ENCODE data around the gene CYP4F12.

DNA sequence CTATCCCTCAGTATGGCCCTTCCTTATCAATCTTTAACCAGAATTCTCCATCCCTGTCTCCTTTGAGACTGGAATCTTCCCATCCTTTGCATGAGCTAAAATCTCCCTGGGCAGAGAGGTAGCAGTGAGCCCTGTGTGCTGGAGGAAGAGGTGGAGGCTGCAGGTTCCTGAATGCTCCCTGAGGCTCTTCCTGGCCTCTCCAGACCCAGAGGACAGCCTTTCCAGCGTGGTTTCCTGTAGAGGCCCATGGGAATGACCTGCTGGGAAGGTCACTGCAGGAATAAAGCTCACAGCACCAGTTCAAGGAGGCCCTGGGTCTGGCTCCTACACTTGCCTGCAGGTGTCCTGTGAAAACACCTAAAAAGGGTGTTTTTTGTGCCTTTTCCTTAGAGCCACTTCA lies 59.5 kb downstream of the CYP4F12 start:
- no peak for TF ChIP-seq POLR2AphosphoS5 (IDR thresholded peaks at IDR 0.05; ENCODE audit: low read depth)
- TF ChIP-seq, protein P1, sequence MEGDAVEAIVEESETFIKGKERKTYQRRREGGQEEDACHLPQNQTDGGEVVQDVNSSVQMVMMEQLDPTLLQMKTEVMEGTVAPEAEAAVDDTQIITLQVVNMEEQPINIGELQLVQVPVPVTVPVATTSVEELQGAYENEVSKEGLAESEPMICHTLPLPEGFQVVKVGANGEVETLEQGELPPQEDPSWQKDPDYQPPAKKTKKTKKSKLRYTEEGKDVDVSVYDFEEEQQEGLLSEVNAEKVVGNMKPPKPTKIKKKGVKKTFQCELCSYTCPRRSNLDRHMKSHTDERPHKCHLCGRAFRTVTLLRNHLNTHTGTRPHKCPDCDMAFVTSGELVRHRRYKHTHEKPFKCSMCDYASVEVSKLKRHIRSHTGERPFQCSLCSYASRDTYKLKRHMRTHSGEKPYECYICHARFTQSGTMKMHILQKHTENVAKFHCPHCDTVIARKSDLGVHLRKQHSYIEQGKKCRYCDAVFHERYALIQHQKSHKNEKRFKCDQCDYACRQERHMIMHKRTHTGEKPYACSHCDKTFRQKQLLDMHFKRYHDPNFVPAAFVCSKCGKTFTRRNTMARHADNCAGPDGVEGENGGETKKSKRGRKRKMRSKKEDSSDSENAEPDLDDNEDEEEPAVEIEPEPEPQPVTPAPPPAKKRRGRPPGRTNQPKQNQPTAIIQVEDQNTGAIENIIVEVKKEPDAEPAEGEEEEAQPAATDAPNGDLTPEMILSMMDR (conservative IDR thresholded peaks at IDR 0.05; ENCODE audit: low read depth in 2 of 2) = no peak
- TF ChIP-seq, protein P2, sequence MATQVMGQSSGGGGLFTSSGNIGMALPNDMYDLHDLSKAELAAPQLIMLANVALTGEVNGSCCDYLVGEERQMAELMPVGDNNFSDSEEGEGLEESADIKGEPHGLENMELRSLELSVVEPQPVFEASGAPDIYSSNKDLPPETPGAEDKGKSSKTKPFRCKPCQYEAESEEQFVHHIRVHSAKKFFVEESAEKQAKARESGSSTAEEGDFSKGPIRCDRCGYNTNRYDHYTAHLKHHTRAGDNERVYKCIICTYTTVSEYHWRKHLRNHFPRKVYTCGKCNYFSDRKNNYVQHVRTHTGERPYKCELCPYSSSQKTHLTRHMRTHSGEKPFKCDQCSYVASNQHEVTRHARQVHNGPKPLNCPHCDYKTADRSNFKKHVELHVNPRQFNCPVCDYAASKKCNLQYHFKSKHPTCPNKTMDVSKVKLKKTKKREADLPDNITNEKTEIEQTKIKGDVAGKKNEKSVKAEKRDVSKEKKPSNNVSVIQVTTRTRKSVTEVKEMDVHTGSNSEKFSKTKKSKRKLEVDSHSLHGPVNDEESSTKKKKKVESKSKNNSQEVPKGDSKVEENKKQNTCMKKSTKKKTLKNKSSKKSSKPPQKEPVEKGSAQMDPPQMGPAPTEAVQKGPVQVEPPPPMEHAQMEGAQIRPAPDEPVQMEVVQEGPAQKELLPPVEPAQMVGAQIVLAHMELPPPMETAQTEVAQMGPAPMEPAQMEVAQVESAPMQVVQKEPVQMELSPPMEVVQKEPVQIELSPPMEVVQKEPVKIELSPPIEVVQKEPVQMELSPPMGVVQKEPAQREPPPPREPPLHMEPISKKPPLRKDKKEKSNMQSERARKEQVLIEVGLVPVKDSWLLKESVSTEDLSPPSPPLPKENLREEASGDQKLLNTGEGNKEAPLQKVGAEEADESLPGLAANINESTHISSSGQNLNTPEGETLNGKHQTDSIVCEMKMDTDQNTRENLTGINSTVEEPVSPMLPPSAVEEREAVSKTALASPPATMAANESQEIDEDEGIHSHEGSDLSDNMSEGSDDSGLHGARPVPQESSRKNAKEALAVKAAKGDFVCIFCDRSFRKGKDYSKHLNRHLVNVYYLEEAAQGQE (IDR thresholded peaks at IDR 0.05; ENCODE audit: unreplicated experiment) = no peak
- TF ChIP-seq, protein P3, sequence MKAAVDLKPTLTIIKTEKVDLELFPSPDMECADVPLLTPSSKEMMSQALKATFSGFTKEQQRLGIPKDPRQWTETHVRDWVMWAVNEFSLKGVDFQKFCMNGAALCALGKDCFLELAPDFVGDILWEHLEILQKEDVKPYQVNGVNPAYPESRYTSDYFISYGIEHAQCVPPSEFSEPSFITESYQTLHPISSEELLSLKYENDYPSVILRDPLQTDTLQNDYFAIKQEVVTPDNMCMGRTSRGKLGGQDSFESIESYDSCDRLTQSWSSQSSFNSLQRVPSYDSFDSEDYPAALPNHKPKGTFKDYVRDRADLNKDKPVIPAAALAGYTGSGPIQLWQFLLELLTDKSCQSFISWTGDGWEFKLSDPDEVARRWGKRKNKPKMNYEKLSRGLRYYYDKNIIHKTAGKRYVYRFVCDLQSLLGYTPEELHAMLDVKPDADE (IDR thresholded peaks at IDR 0.05) = no peak
- no peak for TF ChIP-seq JUNB (IDR thresholded peaks at IDR 0.05; ENCODE audit: unreplicated experiment)
- TF ChIP-seq EZH2 (IDR thresholded peaks at IDR 0.05; ENCODE audit: low read depth, unreplicated experiment) = no peak
- no peak for TF ChIP-seq CREB1 (CRISPR knock-in tag; IDR thresholded peaks at IDR 0.05; ENCODE audit: low read depth)
- TF ChIP-seq ZNF114 (CRISPR knock-in tag; IDR thresholded peaks at IDR 0.05) = no peak
- TF ChIP-seq, protein P4, sequence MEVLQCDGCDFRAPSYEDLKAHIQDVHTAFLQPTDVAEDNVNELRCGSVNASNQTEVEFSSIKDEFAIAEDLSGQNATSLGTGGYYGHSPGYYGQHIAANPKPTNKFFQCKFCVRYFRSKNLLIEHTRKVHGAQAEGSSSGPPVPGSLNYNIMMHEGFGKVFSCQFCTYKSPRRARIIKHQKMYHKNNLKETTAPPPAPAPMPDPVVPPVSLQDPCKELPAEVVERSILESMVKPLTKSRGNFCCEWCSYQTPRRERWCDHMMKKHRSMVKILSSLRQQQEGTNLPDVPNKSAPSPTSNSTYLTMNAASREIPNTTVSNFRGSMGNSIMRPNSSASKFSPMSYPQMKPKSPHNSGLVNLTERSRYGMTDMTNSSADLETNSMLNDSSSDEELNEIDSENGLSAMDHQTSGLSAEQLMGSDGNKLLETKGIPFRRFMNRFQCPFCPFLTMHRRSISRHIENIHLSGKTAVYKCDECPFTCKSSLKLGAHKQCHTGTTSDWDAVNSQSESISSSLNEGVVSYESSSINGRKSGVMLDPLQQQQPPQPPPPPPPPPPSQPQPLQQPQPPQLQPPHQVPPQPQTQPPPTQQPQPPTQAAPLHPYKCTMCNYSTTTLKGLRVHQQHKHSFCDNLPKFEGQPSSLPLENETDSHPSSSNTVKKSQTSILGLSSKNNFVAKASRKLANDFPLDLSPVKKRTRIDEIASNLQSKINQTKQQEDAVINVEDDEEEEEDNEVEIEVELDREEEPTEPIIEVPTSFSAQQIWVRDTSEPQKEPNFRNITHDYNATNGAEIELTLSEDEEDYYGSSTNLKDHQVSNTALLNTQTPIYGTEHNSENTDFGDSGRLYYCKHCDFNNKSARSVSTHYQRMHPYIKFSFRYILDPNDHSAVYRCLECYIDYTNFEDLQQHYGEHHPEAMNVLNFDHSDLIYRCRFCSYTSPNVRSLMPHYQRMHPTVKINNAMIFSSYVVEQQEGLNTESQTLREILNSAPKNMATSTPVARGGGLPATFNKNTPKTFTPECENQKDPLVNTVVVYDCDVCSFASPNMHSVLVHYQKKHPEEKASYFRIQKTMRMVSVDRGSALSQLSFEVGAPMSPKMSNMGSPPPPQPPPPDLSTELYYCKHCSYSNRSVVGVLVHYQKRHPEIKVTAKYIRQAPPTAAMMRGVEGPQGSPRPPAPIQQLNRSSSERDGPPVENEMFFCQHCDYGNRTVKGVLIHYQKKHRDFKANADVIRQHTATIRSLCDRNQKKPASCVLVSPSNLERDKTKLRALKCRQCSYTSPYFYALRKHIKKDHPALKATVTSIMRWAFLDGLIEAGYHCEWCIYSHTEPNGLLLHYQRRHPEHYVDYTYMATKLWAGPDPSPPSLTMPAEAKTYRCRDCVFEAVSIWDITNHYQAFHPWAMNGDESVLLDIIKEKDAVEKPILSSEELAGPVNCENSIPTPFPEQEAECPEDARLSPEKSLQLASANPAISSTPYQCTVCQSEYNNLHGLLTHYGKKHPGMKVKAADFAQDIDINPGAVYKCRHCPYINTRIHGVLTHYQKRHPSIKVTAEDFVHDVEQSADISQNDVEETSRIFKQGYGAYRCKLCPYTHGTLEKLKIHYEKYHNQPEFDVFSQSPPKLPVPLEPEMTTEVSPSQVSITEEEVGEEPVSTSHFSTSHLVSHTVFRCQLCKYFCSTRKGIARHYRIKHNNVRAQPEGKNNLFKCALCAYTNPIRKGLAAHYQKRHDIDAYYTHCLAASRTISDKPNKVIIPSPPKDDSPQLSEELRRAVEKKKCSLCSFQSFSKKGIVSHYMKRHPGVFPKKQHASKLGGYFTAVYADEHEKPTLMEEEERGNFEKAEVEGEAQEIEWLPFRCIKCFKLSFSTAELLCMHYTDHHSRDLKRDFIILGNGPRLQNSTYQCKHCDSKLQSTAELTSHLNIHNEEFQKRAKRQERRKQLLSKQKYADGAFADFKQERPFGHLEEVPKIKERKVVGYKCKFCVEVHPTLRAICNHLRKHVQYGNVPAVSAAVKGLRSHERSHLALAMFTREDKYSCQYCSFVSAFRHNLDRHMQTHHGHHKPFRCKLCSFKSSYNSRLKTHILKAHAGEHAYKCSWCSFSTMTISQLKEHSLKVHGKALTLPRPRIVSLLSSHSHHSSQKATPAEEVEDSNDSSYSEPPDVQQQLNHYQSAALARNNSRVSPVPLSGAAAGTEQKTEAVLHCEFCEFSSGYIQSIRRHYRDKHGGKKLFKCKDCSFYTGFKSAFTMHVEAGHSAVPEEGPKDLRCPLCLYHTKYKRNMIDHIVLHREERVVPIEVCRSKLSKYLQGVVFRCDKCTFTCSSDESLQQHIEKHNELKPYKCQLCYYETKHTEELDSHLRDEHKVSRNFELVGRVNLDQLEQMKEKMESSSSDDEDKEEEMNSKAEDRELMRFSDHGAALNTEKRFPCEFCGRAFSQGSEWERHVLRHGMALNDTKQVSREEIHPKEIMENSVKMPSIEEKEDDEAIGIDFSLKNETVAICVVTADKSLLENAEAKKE (CRISPR knock-in tag; IDR thresholded peaks at IDR 0.05) = no peak
- no peak for TF ChIP-seq EZH2phosphoT487 (IDR thresholded peaks at IDR 0.05; ENCODE audit: unreplicated experiment)
- TF ChIP-seq STAT1 (IDR thresholded peaks at IDR 0.05; ENCODE audit: unreplicated experiment) = no peak
